Inferior parietal cortex (tissue), 1 donor: ENCODE results near the gene CLEC4G.
"Not testable (repeated sequence)": the region's sequence is repeated elsewhere in the genome, so short reads cannot be mapped to it uniquely, and the experiment has no call there.

Experiments used
- DNase-seq: peaks from one replicate; pipeline ENCODE4 v3.0.0-alpha.2; 2016; ENCODE audit errors: extremely low spot score

The CLEC4G gene

DNA sequence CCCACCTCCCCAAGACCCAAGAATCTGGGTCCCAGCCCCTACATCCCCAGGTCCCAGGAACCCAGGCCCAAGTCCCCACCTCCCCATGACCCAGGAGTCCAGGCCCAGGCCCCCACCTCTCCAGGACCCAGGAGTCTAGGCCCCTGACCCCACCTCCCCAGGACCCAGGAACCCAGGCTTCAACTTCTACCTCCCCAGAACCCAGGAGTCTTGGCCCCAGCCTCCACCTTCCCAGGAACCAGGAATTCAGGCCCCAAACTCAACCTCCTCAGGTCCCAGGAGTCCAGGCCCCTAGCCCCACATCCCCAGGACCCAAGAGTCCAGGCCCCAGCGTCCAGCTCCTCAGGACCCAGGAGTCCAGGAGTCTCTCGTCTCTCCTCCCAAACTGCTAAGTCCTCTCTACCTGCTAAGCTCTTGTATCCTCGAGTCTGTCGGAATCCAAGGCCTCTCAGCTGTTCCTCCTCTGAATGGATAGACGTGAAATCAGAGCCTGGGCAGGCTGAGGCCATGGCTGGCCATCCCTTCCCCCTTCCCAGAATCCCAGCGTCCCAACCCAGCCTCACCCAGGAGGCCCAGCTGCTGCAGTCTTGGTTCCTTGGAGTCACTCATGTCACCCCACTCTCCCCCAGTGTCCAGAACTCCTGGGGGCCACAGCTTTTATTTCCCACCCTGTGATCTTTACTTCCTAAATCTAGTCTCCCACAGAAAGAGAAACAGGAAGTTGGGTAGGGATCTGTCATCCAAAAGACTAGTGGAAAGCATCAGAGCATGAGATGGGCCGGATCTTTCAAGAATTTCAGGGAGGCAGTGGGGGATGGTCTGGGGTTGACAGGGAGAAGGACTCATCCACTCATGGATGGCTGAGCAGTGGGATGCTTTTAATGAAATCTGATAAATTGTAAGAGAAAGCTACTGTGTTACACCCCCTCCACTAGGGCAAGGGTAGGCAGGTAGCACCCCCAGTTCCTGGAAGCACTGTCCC lies 15.3 kb upstream of the CLEC4G start, which contains the start of gene CD209:
TSS of gene CD209 (minus strand) at position 632 of the 982 bp plus-strand sequence. CDS start at position 609, 23 bp downstream.
- no peak for DNase-seq

DNA sequence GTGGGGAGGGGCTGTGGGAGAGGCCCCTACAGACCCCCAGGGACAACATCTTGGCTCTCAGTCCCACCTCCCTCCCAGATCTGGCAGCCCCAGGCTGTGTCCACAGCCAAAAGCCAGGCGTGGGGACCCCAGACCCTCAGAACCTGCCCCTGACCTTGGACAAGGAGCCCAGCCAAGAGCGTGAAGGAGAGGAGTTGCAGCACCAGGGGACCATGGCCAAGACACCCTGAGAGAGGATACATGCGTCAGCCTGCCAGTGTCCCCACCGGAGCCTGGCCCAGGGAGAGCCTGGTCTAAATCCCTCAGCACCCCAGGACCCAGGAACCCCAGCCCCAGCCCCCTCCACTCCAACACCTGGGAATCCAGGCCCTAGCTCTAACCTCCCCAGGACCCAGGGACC lies 14.4 kb upstream of the CLEC4G start:
- DNase-seq = not testable (repeated sequence)

DNA sequence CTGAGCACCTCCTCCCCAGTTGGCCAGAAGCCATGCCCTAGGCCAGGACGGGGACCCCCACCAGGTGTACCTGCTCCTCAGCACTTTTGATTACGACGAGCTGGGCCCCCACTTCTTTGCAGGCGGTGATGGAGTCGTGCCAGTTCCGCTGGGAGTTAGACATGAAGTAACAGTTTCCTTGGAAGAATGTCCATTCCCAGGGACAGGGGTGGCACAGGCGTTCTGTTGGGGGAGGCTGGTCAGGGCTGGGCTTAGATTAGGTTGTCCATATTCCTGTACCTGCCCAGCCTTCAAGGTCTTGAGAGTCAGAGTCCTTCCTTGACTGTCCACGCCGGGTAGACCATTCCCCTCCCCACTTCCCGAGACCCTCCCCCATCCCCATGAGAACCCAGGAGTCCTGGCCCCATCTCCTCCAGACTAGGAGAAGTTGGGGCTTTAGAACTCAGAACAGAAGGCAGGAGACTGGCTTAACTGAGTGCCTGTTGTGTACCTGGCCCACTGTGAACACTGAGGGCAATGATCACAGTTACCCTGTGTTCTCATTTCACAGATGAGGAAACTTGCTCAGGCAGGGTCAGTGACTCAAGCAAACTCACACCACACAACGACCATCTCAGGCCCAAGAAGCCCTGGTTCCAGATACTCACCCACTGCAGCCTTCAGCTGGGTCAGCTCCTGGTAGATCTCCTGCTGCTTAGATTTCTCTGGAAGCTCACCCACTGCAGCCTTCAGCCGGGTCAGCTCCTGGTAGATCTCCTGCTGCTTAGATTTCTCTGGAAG lies 13.2 kb upstream of the CLEC4G start:
- DNase-seq = no peak

DNA sequence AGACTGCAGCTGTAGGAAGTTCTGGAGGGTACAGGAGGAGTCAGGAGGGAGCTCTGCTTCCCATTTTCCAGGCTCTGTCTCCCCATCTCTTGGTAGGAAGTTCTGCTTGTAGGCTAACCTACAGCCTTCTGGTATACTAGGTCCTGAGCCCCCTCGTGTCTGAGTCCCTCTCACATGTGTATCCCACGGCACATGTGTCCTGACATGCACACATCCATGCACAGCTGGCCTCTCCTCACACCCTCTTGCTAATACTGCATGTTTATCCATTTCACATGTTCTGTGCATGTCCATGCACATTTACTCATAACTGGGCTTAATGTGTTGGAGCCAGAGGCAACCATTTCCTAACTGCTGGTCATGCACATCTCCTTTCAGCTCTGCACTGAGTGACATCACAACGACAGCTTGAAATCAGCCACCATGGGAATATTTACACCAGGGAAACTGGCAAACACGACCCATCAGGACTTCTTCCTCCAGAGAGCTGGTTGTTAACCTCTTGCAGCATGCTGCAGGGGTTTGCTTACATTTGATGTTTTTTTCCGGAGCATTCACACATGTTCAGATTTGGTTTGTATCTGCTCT lies 12.4 kb upstream of the CLEC4G start:
- no peak for DNase-seq

DNA sequence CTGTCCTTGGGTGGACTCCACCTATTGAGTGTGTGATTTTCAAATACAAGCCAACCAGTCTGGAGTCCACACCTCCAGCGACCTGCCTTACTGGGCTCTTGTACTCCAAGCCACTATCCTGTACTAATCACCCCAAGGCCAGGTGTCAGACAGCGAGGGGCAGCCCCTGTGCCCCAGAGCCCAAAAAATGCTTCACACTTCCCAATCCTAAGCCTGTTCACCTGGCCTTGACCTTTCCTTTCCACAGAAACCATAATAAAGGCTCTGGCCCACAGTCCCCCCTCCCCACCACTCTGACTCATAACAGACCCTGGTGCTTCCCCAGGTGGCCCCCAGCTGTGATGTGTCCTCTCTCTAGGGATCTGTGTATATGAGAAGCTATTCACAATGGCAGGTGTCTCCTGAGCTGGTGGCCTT lies 11.5 kb upstream of the CLEC4G start:
- no peak for DNase-seq

DNA sequence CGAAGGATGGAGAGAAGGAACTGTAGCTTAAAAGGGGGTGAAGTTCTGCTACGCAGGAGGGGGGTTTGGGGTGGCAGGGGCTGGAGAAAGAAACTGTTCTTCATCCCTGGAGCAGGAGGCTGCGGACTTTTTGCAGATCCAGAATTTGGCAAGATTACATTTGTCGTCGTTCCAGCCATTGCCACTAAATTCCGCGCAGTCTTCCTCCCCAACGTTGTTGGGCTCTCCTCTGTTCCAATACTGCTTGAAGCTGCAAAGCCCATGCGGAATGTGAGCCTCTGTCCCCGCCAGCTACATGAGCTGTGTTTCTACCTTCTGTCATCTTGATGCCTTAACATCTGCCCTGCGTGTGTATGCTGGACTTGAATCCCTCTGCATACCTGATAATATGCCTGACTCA lies 11.1 kb upstream of the CLEC4G start:
- DNase-seq = no peak

DNA sequence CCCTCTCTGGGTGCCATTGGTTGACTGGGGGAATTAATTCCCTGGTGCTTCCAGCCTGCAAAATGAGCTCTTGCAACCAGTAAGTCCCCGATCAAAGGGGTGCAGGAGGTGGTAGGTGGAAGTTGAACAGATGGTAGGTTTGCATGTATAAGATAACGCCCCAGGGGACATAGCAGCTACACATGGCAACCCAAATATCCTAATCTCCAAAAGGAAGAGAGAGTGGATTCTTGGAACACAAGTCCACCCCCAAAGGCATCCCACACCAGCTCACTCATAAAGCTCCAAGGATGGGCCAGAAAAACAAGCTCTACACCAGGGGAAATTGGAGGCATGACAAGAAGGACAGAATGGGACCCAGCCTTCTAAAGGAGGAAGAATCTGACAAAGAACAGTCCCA lies 10.7 kb upstream of the CLEC4G start:
- no peak for DNase-seq

DNA sequence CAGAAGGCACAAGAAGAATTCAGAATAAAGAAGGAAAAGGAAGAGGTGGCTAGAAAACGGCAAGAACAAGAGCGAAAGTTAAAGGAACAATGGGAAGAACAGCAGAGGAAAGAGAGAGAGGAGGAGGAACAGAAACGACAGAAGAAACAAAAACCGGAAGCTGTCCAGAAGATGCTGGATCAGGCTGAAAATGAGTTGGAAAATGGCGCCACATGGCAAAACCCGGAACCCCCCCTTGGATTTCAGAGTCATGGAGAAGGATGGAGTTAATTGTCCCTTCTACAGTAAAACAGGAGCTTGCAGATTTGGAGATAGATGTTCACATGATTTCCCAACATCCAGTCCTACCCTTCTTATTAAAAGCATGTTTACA lies 8.8 kb upstream of the CLEC4G start:
- no peak for DNase-seq

DNA sequence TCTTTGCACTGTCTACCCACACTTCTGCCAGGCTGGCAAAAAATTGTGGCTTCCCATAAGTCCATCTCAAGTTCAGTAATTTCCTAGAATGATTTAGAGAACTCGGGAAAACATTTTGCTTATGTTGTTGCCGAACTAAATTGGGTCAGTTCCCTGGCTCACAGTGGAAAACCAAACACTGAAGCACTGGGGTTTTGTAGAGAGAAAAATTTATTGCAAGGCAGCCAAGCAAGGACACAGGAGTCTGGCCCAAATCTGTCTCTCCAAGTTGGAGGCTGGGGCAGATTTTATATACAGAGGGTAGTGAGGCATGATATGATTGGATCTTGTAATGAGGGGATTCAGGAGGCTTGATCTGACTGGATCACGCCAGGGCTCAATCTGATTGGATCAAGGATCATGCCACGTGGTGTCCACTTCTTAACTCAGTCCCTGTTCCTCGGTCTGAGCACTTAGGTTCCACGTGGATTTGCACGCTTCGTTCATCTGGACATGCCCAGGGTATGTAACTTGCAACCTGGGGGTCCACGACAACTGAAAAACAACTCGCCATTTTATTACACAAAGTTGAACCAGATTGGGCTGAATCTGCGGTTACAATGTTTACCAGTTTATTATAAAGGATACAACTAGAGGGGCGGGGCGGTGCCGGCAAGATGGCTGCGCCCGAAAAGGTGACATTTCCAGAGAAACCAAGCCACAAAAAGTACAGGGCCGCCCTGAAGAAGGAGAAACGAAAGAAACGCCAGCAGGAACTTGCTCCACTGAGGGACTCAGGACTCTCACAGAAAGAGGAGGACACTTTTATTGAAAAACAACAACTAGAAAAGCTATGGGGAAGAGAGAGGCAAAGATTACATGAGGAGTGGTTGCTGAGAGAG lies 8.1 kb upstream of the CLEC4G start:
- DNase-seq = no peak

DNA sequence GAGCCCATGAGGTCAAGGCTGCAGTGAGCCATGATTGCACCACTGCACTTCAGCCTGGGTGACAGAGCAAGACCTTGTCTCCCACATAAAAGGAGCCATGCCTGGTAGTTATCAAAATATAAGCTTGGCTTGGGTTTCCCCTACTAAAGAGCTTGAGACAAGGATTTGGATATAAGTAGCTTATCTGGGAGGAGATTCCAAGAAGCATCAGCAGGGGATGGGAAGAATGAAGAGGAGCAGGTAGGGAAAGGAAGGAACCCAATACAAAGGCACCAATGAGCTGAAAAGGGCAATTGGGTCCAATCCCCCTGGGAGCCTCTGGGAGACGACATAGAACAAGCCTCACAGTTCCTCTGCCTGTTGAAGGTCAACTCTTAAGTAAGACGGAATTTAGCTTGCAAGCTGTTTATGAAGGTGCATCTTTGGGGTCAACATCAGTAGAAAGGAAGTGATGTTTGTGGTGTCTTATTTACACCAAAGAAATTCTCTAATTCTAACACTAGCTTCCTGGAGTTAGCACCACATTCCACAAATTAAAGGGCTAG lies 7.4 kb upstream of the CLEC4G start:
- no peak for DNase-seq

DNA sequence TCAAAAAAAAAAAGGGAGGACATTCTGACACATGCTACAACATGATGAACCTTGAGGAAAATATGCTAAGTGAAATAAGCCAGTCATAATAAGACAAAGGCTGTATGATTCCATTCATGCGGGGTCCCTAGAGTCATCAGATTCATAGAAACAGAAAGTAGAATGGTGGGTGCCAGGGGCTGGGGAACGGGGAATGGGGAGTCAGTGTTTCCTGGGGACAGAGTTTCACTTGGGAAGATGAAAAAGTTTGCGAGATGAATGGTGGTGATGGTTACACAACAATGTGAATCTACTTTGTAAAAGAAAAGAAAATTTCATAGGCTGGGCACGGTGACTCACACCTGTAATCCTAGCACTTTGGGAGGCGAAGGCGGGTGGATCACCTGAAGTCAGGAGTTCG lies 6.1 kb upstream of the CLEC4G start:
- no peak for DNase-seq

DNA sequence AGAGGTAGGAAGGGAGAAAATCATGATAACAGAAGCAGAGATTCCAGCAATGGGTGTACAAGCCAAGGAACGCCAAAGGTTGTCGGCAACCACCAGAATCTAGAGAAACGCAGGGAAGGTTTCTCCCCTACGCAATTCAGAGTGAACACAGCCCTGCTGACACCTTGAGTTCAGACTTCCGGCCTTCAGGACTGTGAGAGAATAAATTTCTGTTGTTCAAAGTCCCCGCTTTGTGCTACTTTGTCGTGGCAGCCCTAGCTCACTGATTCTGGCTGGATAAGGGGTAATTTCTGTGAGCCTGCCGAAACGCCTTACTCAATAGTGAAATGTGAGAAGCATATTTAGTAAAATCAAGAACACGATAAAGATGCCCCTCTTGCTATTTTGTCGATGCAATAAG lies 5.3 kb upstream of the CLEC4G start:
- DNase-seq = no peak

DNA sequence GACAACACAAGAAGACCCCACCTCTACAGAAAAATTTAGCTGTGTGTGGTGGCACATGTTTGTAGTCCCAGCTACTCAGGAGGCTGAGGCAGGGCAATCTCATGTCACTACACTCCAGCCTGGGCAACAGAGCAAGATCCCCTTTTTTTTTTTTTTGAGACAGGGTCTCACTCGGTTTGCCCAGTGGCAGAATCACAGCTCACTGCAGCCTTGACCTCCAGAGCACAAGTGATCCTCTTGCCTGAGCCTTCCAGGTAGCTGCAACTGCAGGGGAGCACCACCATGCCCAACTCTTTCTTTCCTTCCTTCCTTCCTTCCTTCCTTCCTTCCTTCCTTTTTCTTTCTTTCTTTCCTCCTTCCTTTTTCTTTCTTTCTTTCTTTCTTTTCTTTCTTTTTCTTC lies 4.2 kb upstream of the CLEC4G start:
- DNase-seq = no peak

DNA sequence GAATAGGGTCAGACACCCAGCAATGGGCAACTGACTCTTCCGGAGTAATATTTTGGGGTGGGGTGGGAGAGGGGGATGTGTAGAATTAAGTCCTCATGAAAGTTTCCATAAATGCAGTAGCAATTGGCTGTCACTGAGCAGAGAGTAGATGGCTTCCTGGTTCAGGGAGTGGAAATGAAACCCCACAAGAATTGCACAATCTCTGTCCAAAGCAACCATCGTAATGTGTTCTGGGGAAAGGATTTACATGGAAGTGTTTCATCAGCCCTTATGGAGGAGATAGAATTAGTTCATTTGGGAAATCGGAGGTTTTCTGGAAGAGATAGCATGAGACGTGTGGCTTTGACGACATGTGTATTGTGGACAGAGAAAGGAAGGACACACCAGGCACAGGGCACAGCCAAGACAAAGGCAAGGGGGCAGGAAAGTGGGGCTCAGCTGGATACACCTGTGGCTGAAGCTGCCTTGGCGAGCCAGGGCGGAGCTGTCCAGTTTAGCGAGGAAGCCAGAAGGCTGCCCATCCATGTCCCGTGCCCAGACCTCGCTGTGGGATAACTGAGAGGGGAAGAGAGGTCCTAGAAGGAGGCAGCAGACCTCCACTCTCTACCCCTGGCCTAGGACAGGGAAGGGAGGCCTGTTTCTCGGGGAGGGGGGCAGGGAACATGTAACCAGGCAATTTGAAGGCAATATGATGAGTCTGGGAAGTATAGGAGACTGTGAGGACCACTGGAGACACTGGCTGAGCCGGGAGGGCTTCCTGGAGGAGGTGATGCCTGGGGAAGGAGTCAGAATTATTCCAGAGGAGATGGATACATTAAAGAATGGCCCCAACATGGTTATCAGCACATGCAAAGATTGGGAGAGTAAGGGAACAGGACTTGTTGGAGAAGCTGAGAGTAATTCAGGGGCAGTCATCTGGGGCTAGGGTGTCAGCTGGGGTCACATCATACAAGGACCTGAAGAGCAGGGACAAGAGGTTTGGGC lies 2.6 kb upstream of the CLEC4G start:
- DNase-seq = no peak

DNA sequence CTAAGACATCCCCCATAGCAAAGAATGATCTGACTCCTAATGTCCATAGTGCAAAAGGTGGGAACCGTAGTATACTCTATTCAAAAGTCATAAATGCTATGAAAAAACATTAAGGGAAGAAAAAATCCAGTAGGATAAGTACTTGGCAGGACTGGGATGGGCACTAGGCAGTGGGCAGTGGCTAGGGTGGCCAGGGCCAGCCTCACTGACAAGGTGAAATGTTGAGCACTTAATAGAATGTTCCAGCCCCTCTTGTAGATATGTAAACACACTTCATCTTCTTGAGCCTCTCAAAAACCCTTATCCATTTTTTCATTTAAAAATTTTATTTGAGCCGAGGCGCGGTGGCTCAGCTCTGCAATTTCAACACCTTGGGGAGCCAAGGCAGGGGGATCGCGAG lies 1.5 kb upstream of the CLEC4G start:
- no peak for DNase-seq

DNA sequence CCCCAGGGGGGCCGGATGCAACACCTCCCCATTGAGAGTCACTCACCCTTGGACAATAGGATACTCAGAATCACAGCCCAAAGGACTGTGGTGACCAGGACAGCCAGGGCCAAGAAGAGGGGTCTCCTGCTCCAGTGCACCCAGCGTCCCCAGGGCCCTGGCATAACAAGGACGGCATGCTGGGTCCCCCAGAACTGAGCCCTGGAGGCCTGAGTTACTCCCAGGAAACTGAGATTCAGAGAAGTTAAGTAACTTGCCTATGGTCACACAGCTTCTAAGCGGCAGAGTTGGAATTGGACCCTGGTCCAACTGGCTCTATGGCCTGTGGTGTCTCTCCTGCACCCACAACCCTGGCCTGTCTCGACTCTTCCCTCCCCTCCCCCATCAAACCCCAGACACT lies 295 bp downstream of the CLEC4G start:
- DNase-seq = no peak

DNA sequence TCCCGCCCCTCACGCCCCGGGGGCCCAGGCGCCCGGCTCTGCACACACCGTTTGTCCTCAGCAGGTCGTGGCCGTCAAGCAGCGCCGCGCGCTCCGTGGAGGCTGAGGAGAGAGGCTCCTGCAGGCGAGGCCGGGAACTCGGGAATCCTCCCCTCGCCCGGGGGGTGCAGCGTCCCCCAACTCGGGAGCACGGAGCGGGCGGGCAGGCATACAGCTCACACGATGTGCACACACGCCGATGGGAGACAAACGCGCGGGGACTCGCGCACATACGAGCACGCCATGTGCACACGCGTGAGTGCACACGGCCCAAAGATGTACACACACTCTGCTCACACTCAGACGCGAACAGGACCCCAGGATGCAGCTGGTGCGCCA lies 703 bp downstream of the CLEC4G start:
- no peak for DNase-seq

DNA sequence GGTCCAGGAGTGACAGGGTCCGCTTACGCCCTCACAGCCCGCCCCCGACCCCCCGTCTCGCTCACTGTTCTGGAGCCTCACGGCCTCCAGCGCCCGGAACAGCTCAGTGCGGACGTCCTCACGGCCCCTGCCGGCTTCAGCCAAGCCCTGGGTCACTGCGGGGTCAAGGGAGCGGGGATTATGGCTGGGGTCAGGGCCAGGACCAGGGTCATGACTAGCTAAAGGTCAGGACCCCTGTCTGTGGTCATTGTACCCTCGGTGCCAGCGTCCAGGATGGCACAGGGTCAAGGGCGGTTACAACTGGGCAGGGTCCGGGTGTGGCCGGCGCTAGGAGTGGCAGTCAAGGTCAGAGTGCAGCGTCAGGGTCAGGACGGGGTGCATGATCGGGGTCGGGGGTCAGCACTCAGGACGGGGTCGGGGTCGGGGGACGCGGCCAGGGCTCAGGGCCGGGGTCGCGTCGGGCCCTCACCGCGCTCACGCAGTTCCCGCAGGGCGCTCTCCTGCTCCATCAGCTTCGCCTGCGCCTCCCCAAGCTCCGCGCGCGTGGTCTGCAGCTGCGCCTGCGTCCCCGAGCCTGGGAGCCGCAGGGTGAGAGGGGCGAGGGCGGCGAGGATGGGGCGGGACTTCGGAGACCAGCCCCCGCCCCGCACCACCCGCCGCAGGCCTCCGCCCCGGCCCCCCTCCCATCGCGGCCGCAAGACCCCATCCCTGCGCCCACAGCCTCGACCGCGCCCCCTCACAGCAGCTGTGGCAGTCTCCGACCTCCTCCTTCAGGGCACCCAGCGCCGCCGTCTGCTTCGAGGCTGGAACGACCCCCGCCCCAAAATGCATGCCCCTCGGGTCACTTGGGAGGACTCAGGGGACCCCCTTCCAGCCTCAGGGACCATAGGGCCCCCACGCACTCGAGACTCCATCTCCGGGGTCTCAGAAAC lies 1.4 kb downstream of the CLEC4G start:
- DNase-seq = no peak

DNA sequence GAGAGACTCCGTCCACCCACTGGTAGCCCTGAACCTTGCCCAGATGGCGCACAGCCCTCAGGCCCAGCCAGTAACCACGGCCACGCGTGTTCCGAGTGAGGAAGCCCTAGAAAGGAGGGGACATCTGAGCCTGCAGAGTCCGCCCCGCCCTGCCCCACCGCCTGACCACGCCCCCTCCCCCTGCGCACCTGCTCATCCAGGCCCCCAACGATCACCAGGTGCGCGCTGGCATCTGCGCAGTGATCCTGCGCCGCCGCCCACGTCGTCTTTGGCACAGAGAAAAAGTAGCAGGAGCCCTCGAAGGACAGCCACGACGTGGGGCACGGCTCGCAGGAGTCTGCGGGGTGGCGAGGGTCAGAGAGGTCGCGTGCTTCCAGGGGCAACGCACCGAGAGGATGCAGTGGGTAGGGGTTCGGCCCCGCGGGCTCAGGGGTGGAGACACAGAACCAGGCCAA lies 2.1 kb downstream of the CLEC4G start:
- DNase-seq = no peak
